HG02852 (cell line): ENCODE measurements around the gene MMP11.

Source experiments
- ATAC-seq: cut with Tn5 transposase; IDR thresholded peaks from one replicate; pipeline ENCODE4 v1.9.1; 2021; ENCODE audit warnings: mild to moderate bottlenecking, moderate library complexity; ENCODE audit not compliant: unreplicated experiment

The MMP11 gene

DNA sequence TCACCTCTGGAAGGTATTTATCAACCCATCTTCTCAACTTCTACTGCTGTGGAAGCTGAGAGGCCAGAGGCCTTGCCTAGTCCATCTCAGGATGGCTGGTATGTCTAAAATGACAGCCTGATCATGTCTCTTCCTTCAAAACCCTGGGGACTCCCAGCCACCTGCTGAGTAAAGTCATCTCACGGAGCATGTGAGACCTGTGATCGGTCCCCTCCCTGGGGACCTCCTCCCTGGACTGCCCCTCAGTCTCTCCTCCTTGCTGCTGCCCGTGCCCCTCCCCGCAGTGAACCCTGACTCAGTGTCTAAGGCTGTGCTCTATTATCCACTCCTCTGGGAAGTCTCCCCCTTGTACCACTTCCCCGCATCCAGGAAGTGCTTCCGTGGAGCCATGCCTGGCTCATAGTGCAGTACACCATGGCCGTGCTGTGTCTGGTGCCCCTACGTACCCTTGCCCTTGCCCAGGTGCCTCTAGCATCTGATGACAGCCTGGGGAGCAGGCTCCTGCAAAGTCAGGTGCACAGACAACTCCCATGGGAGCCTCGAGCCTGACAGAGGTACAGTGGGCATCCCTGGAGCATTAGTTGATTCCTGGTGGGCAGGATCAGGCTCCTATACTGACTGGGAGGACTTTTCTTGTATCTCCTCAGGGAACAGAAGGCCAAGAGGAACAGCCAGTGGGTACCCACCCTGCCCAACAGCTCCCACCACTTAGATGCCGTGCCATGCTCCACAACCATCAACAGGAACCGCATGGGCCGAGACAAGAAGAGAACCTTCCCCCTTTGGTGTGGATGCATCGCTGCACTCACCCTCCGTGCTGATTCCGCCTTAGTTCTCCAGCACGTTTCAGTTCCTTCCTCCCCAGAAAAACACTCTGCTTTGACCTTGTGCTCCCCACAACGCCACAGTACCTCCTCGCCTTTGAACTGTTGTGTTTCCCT, 27.9 kb downstream of the MMP11 start:
- ATAC-seq = no peak

DNA sequence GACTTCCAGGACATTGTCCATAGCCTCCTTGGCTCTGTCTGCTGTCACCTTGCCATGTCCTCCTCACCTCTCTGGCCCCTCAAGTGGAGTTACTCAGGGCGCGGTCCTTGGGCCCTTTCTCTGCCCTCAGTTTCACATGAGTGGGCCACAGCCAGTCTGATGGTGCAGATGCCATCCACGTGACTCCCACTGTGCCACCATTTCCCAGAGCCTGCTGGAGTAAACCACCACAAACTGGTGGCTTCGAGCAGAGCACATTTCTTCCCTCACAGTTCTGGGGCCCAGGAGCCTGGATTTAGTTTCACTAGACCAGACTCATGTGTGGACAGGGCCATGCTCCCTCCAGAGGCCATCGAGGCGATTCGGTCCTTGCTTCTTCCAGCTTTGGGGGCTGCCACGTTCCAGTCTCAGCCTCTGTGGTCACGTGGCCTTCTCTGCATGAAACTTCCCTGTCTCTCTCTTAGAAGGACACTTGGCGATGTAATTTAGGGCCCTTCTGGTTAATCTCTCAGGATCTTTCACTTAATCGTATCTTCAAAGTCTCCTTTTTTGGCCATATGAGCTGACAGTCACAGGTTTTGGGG, 28.7 kb downstream of the MMP11 start:
- ATAC-seq = no peak

DNA sequence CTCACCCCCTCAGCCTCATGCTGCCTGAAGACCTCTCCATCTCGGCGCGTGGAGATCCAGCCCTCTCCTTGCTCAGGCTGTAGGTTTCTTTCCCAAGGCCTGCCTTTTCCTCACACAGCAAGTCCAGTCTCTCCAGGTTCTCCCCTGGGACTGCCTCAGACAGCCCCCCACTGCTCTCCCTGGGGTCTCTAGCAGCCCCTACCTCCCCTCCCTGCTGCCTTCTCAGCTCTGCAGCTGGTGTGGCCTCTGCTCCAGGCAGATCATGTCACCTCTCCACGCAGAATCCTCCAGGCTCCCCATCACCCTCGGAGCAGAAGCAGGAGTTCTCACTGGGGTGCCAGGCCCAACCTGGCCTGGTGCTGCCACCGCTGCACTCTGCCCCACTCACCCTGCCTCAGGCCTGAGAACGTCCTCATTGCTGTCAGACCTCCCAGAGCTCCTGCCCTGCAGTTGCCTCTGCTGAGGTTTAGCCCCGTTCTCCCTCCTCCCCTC, 29.3 kb downstream of the MMP11 start:
- no peak for ATAC-seq

DNA sequence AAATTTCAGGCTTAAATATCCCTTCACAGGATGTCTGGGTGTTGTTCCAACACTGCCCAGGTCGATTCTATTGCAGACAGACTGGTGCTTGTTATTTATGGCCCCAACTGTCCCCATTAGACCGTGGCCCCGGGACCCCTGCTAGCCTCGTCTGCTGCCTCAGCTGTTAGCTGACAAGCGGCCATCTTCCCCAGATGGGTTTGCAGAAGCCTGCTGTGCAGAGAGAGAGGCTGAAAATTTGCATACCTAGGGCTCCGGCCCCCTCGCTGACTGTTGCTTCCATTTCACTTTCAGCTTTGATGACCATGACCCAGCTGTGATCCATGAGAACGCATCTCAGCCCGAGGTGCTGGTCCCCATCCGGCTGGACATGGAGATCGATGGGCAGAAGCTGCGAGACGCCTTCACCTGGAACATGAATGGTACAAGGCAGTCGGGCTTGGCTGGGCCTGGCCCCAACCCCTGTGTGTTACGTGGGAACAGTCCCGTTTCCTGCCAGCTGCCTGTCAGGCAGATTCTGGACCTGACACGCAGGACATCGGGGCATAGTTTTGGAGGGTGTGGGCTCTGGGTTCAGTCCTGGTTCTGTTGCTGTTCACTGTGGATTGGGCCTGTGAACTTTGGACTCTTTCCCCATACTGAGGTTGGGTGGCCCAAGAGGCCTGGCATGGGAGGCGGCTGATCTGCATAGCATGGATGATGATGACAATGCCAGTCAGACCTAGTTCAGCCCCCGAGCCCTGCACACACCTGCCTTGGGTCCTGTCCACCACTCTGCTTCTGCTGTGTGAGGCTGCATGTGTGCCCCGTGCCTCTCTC, 30.6 kb downstream of the MMP11 start:
- no peak for ATAC-seq

DNA sequence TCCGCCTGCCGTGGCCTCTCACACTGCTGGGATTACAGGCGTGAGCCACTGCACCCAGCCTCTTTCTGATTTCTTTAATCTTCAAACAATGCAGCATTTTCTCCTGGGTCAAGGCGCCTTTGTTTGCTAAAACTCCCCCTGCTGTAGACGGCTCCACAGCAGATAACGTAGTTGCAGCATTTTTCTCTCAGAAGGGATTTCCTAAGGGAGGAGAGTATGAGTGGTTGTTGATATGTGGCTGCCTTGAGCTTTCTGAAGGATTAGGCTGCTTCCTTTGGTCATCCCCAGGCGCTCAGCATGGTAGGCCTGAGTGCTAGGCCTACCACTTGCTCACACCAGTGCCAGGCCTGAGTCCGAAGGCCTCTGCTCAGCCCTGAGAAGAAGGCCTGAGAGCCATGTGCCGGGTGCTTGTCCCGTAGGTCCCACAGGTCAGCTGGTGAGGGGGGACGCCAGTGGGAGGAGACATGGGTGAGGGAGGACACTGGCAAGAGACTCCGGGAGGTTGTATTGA, 32.2 kb downstream of the MMP11 start:
- no peak for ATAC-seq

DNA sequence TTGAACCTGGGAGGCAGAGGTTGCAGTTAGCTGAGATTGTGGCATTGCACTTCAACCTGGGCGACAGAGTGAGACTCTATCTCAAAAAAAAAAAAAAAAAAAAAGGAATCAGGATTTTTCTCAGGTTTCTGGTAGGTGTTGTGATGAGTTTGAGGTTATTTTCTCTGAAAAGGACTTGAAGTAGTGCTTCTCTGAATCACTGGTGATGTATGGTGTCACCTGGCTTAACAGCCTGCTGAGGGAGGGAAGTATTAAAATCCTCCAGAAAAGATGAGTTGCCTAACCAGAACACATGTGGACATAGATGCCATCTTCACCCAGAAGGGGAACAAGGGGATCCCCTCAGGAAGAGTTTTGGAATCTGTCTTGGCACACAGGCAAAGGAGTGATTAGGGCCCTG, 34.2 kb downstream of the MMP11 start:
- no peak for ATAC-seq

DNA sequence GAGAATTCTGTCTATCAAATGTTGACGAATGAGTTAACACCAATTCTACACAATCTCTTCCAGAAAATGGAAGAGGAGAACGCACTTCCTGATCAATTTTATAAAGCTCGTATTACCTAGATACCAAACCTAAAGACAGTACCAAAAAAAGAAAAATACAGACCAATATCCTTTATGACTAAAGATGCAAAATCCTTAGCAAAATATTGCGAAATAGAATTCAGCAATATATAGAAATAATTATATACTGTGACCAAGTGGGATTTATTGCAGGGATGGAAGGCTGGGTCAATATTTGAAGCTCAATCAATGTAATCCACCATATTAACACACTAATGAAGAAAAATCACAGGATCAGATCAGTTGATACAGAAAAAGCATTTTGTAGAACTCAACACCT, 39.7 kb downstream of the MMP11 start:
- no peak for ATAC-seq

DNA sequence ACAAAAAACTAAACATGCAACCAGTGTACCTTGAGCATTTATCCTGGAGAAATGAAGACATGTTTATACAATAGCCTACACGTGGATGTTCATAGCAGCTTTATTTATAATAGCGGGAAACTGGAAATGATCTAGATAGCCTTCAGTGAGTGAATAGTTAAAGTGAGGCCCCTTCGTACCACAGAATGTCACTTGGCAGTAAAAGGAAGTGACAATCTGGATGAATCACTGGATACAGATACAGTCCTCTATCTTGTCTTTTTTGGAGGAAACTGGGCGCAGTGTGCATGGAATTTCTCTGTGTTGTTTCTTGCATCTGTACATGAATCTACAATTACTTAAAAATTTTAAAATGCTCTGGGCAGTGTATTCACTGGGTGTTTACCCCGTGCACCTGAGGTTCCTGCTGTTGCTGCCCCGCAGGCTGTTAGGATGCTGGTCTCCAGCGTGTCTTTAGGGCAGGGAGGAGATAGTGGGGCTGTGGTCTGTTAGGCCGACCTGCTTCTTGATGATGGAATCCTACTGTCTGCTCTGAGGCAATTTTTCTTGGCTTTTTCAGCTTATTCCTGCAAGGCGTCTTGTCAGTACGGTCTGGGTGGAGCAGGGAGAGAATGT, 43.0 kb downstream of the MMP11 start:
- no peak for ATAC-seq

DNA sequence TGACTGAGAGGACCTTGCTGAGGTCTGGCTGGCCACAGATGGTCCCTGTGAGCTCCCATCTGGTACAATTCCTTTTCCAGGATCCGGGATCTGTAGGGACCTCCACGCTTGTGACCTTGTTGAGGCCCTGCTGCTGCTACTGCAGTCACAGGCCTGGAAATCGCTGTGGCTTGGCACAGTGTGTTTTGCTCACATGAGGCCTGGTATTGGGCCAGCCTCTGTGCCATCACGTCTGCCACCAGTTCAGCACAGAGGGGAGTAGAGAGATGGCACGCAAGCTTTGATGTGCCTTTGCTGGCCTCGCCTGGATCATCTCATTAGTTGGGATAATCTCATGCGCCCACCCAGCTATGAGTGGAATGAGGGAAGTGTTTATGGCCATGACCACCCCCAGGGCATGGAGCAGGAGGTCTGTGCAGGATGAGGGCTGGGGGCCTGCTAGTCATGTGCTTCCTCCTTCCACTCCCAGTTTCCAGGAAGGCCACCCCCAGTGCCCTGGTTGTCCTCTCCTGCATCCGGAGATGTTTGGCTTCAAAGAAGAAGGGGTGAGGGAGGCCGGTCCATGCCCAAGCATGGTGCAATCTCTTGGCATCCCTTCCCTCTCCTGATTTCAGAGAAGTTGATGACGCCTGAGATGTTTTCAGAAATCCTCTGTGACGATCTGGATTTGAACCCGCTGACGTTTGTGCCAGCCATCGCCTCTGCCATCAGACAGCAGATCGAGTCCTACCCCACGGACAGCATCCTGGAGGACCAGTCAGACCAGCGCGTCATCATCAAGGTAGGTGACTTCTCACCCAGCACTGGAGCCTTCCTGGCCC, 43.7 kb downstream of the MMP11 start:
- ATAC-seq = no peak

DNA sequence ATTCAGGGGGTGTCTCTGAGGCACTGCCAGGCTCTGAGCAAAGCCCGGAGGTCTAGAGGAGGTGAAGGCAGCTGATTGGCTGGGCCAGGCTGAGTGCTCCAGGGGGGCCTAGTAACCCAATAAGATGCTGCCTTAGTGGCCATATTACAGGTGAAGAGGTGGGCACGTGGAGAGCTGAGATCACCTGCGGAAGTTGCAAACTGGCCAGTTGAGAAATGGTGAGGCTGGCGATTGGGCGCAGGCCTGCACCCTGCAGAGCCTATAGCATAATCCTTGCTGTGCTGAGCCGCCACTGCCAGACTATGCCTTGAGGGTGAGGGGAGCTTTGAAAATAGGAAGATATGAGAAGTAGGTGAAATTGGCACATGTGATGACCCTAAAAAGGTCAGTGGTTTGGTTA, 44.5 kb downstream of the MMP11 start:
- no peak for ATAC-seq

DNA sequence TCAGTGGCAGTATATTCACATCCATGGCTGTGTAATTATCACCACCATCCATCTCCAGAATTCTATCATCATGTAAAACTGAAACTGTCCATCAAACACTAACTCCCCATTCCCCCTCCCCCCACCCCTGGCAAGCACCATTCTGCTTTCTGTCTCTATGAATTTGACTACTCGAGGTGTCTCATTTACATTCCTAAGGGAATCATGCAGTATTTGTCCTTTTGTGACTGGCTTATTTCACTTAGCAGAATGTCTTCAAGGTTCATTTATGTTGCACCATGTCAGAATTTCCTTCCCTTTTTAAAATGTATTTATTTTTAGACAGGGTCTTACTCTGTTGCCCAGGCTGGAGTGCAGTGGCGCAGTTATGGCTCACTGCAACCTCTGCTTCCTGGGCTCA, 45.9 kb downstream of the MMP11 start:
- no peak for ATAC-seq

DNA sequence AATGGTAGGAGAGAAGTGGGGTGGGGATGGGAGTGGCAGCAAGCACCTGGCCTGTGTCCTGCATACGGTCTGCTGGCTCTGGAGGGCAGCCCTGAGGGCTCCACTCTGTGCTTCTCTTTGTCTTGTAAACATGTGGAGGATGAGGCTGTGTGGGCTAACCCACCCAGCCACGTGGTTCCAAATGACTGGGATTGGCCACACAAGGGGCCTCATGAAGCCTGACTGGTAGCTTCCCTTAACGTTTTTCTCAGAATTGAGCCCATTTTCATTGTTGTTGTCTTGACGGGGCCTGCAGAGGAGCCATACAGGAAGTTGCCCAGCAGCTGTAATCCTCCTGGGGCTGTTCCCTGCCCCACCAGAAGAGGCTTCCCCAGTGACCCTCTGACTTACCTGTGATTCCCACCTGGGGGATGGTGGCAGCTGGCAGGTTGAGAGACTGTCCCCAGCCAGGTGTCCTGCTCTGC, 48.1 kb downstream of the MMP11 start:
- ATAC-seq = no peak

DNA sequence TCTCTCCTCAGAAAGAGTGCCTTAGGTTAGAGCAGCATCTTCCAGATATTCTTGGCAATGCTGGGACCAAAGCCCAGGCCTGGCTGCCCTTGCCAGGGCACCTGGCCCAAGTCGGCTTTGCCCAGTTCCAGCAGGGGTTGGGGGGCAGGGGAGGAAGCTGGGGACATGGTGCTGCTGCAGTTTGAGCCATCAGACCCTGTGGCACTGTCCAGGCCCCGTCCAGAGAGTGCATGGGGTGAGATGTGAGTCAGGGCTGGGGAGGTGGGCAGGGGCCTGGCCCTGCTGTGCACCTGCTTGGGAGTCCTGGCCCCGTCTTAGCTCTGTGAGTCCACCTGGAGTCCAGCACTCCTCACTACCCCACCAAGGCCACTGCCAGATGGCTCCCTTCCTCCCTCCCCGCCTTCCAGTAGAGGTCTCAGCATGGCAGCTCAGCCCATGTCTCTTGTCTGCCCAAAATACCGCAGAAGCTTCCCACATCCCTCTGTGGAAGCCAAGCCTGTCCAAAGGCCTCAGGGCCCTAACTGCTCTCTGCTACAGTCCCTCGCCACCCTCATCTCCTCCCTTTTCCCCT, 49.5 kb downstream of the MMP11 start:
- ATAC-seq = no peak

DNA sequence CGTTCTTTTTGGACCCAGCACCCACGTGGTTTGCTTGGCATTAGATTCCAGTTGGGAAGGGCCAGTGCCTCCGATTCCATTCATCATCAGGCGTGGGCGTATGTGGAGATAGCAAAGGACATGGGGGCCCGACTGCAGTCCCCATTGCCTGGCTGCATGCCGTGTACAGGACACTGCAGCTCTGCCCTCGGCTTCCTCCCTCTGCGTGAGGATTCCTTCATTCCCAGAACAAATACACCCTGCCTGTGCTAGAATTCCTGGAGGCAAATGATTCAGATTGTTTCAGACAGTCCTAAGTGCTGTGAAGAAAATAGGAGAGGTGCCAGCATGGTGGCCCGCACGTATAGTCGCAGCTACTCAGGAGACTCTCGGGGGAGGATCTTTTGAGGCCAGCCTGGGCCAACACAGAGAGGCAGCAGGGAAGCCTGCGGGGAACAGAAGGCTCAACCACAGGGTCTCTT, 50.7 kb downstream of the MMP11 start:
- ATAC-seq = no peak

DNA sequence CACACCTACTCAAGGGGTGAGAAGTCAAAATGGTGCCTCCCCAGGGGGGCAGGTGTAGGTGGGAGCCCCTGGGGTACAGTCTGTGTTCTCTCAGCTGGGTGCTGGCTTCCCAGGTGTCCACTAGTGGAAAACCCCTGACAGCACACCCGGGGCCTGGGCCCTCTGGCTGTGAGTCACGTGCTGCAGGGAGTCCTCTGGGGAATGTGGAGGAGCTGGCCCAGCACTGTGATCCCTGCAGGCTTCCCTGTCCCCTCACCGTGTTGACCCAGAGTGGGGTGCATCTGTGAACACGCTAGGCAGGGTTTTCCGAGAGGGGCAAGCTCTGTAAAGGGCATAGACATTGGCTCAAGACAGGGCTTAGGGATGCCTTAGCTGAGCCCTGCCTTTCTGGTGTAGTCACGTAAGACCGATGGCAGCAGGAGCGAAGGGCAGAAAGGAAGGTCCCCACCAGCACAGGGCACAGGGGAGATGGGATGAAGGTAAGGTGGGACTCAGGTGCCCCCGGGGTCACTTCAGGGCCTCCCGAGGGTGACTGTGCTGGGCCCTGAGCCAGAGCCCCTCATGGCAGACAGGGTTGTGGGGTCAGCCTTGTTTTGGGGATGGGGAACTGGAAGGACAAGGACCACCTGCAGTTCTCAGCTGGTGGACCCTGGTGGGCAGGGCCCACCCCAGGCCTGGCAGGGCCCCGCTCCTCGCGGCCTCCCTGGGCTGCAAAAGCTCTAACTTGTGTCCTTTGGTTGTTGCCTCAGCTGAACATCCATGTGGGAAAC, 52.0 kb downstream of the MMP11 start:
- ATAC-seq = no peak

DNA sequence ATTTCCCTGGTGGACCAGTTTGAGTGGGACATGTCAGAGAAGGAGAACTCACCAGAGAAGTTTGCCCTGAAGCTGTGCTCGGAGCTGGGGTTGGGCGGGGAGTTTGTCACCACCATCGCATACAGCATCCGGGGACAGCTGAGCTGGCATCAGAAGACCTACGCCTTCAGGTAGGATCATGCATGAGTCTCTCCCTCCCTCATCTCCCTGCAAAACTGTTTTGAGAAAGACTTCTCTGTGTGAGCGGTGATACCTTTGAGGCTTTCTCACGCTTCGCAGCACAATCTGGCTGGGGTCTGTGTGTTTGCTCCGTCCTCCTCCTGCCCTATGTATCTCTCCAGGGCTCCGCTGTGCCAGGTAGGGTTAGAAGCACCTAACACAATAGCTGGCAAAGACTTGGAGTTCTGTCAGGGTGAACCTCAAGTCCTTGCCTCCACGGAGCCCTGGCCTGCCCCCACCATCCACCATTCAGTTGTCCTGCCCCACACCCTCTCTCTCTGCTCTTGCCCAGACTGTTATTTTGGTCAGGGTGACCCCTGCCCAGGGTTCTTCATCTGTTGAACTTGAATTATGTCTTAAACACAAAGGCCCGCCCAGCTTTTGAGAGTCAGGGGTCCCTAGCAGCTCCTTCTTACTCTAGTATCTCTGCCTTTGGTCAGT, 52.7 kb downstream of the MMP11 start:
- ATAC-seq = no peak

DNA sequence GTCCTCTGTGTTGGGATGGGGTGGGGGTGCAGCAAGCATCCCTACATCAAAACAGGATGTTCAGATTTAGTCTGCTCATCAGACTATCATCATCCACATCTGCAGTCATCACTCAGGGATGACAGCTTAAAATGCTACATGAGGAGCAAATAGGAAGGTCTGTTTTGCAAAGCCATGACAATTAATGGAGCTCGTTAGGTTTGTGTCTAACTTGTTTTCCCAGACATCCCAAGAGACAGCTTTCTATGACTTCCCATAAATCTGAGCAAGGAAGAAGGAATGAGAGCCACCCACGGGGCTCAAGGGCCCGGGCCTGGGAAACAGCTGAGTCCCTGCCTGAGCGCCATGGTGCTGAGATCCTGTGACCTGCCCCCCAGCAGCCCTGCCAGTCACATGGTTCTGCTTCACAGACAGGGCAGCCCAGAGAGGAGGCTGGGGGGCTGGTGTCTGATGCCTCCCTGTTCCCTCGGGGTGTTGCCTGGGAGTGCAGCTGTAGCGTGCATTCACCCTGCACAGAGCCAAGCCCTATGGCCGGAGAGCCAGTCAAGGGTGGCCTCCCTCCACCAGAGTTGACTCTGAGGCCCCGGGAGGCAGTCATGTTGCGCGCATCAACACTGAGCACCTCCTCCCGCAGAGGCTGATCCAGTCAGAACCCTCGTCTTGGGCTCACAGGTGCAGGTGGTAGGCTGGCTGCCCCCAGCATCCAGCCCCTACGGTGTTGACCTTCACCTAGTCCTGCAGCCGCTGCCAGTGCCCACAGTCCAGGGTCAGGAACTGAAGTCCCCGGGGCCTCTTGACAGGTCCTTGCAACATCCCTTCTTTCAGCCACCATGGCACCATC, 54.1 kb downstream of the MMP11 start:
- ATAC-seq = no peak
